ENCODE measurements around the gene SFI1. TPM values are rescaled to one million over a fixed set of nuclear protein-coding genes. Genes with fewer than 3 reads are reported as not detected.

The SFI1 gene
- total and polyA plus RNA-seq, 2 of the 4 experiments (the other 2 are of a cell fraction), result 9.9 to 12.0 TPM

- TF ChIP-seq MXI1 (IDR thresholded peaks at IDR 0.05; ENCODE audit: borderline replicate concordance, low read depth, low read length), result no peak
Observed at GRCh38 chr22:31604746-31605705, 108.7 kb downstream of the SFI1 start (continued).

- no peak overlapping the region for H4K5ac ChIP-seq (ENCODE audit: low read depth, low read length)
- H2BK120ac ChIP-seq (ENCODE audit: low read depth, low read length), result no peak overlapping the region
- H2AK9ac ChIP-seq (replicated peaks; ENCODE audit: low read depth, low read length, poor library complexity), result no peak overlapping the region
- intact Hi-C loops (cut with micrococcal nuclease), result no loop called here
- H3K79me1 ChIP-seq (ENCODE audit: low read depth in 1 of 2, low read length in 2 of 2), result no peaks in the 10 kb centered on the region
- H3K27ac ChIP-seq (ENCODE audit: insufficient read depth, low read length), result no peak overlapping the region
- CTCF ChIA-PET, result no interaction called here
- no TSS peak for BruUV-seq (replicated peaks)
- no peak overlapping the region for H3K9ac ChIP-seq (ENCODE audit: low read depth, low read length)
- no peak overlapping the region for H2BK15ac ChIP-seq (ENCODE audit: low read depth, low read length)
- 100% methylated on average over 2 of the region's 9 CpGs; no CpG with 5 or more reads in 1 of the 2 experiments for WGBS, 2 experiments (ENCODE audit: extremely low coverage in 2 of 2, insufficient read length in 1 of 2)
- dilution Hi-C loops (cut with HindIII; ENCODE audit: low sequenced_read_pairs, unreplicated experiment), result no loop called here
- in situ Hi-C loops (cut with MboI; ENCODE audit: low sequenced_read_pairs), result no loop called here
- H3K27me3 ChIP-seq (ENCODE audit: control insufficient read depth, insufficient read depth, low read length), result no peaks in the 10 kb centered on the region
- POLR2A ChIA-PET (ENCODE audit: unreplicated experiment), result no interaction called here
- H3K9me1 ChIP-seq (ENCODE audit: insufficient read depth, low read length), result peaks cover 24% of the 10 kb centered on the region
- ATAC-seq (ENCODE audit: low read depth), result no peak
- H3K36me3 ChIP-seq (ENCODE audit: control insufficient read depth, insufficient read depth, low read length), result peaks cover 2% of the 10 kb centered on the region; the same call in 1 of the 2 replicates
- H2BK5ac ChIP-seq (ENCODE audit: low read depth, low read length, poor library complexity, severe bottlenecking), result no peak overlapping the region
- DNase-seq, result no peak
- H4K91ac ChIP-seq (ENCODE audit: insufficient read depth, low read depth, low read length), result no peak overlapping the region
- H3K4me2 ChIP-seq (ENCODE audit: low read depth, low read length), result no peak overlapping the region
- H4K8ac ChIP-seq (ENCODE audit: low read depth in 2 of 2, low read length in 2 of 2), result no peak overlapping the region
- peak overlapping the region; percentile 12 for H2AK5ac ChIP-seq (ENCODE audit: low read depth, low read length)
- H3K4ac ChIP-seq (ENCODE audit: low read depth, low read length), result no peak overlapping the region
- no peak overlapping the region for H2AFZ ChIP-seq (replicated peaks; ENCODE audit: low read length, poor library complexity)
- H3K4me3 ChIP-seq (ENCODE audit: insufficient read depth, low read depth, low read length), result no peak overlapping the region
- no peak overlapping the region for H3K18ac ChIP-seq (ENCODE audit: low read depth, low read length)
- no peak overlapping the region for H3K56ac ChIP-seq (ENCODE audit: extremely low read depth, insufficient read depth, low read length)
- no peaks in the 10 kb centered on the region for H4K20me1 ChIP-seq (ENCODE audit: insufficient read depth, low read length)
- H2BK20ac ChIP-seq (ENCODE audit: low read depth, low read length), result no peak overlapping the region
- no peak overlapping the region for H3K23ac ChIP-seq (ENCODE audit: low read depth, low read length)
- H3K4me1 ChIP-seq (ENCODE audit: control insufficient read depth, insufficient read depth, low read length), result peaks cover 13% of the 10 kb centered on the region
- H3K9me3 ChIP-seq (ENCODE audit: control insufficient read depth, insufficient read depth, low read length), result no peaks in the 10 kb centered on the region
- no peak overlapping the region for H3K14ac ChIP-seq (replicated peaks; ENCODE audit: low read depth, low read length)
- TF ChIP-seq RCOR1 (IDR thresholded peaks at IDR 0.05; ENCODE audit: insufficient replicate concordance, low read length) (no peak), RFX5 (IDR thresholded peaks at IDR 0.05; ENCODE audit: low read depth, low read length) (no peak), ELK1 (IDR thresholded peaks at IDR 0.05; ENCODE audit: borderline replicate concordance, low read depth, low read length) (no peak), MAFK (IDR thresholded peaks at IDR 0.05; ENCODE audit: low read depth, low read length) (no peak), BHLHE40 (IDR thresholded peaks at IDR 0.05; ENCODE audit: low read depth, low read length) (no peak), CEBPB (IDR thresholded peaks at IDR 0.05; ENCODE audit: low read depth, low read length) (no peak), MXI1 (IDR thresholded peaks at IDR 0.05; ENCODE audit: borderline replicate concordance, low read depth, low read length) (no peak), FOS (IDR thresholded peaks at IDR 0.05; ENCODE audit: low read depth, low read length) (no peak), NFE2L2 (IDR thresholded peaks at IDR 0.05; ENCODE audit: low read depth, low read length) (no peak), CTCF (conservative IDR thresholded peaks at IDR 0.05; ENCODE audit: low read depth, low read length) (no peak), CHD1 (IDR thresholded peaks at IDR 0.05; ENCODE audit: low read depth, low read length) (no peak), POLR2A (IDR thresholded peaks at IDR 0.05; ENCODE audit: low read depth, low read length) (no peak)
Observed at GRCh38 chr22:31605851-31606585, 109.7 kb downstream of the SFI1 start.

Measured in IMR-90 (cell line).